ENCODE data around the gene PDE8B. TPM values are rescaled to one million over a fixed set of nuclear protein-coding genes. Genes with fewer than 3 reads are reported as not detected.

PDE8B gene
- total and polyA plus RNA-seq, 4 donors: 0.19 to 0.82 (median 0.49) TPM

DNA sequence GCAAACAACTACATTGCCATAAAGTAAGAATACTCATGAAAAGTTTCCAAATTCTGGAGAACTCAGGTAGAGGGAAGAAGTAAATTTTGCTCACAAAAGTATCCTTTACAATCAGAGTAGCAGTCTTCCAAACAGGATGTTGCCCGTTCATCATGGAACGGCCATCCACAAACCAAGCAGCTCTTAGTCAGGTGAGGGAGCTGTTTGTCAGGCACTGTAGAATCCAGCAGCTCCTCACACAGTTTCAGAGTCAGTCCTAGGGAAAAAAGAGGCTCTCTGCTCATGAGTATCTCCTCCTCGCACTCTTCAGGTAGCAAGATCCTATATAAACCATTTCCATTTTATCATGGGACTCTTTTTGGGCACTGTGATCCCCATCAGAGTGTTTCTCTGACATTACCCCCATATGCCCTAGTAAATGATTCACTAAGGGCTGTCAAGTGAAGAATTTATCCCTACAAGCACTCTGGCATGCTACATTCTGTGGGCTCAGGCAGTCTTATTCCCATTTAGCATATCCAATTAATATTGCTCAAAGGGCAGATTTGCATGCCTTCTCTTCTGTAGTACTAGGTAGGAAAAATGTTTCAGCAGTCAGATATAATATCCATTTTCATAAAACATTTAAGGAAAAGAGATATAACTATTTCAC lies 183.7 kb downstream of the PDE8B start:
- no peaks in the 10 kb centered on the region for H3K9me3 ChIP-seq (ENCODE audit: control insufficient read depth in 4 of 4, low read length in 3 of 4)
- no peaks in the 10 kb centered on the region for H3K36me3 ChIP-seq (ENCODE audit: control insufficient read depth in 4 of 4, insufficient read depth in 3 of 4, low read depth in 1 of 4, low read length in 3 of 4)
- DNase-seq (ENCODE audit: low spot score): no peak
- H3K4me1 ChIP-seq (ENCODE audit: control insufficient read depth in 4 of 4, insufficient read depth in 4 of 4, low read length in 3 of 4): peaks cover 0 to 15% (median 8%) of the 10 kb centered on the region in 4 donors
- H3K4me3 ChIP-seq (ENCODE audit: low read depth in 1 of 3, low read length in 3 of 3): no peak overlapping the region
- H3K27ac ChIP-seq (ENCODE audit: low read depth in 1 of 2, low read length in 2 of 2): no peak overlapping the region
- H3K27me3 ChIP-seq (ENCODE audit: control insufficient read depth in 4 of 4, insufficient read depth in 4 of 4, low read length in 3 of 4): no peaks in the 10 kb centered on the region
- 79% methylated on average over 3 of the region's 3 CpGs for WGBS
- no peak overlapping the region for H3K9ac ChIP-seq (ENCODE audit: low read depth in 1 of 2, low read length in 2 of 2)
- peak in 1 of 2 donors; percentile 7 for TF ChIP-seq RAD21 (IDR thresholded peaks at IDR 0.05)
- TF ChIP-seq TAF1 (conservative IDR thresholded peaks at IDR 0.05): no peak

DNA sequence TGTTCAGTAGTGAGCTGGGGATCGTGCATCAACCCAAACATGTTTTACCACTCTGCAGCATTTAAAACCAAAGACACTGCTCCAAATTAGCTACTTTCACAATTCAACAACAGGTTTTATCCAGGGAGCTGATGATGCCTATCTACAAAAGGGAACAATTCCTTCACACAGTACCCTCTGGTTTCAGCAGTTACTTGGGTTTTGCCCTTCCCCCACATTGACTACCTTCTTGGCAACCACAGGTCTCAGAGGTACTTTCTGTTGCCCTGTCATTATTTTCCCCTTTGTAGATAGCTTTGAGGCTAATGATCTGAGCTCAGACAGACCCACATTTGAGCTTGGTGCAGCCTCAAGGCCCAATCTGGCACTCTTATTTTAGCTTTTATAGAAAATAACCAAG lies 185.5 kb downstream of the PDE8B start:
- Histone ChIP-seq H3K27ac (ENCODE audit: low read depth in 1 of 2, low read length in 2 of 2) (no peak overlapping the region), H3K27me3 (ENCODE audit: control insufficient read depth in 4 of 4, insufficient read depth in 4 of 4, low read length in 3 of 4) (no peaks in the 10 kb centered on the region), H3K4me3 (ENCODE audit: low read depth in 1 of 3, low read length in 3 of 3) (no peak overlapping the region), H3K9ac (ENCODE audit: low read depth in 1 of 2, low read length in 2 of 2) (no peak overlapping the region), H3K36me3 (ENCODE audit: control insufficient read depth in 4 of 4, insufficient read depth in 3 of 4, low read depth in 1 of 4, low read length in 3 of 4) (no peaks in the 10 kb centered on the region), H3K4me1 (ENCODE audit: control insufficient read depth in 4 of 4, insufficient read depth in 4 of 4, low read length in 3 of 4) (peaks cover 0 to 8% (median 1%) of the 10 kb centered on the region in 4 donors), H3K9me3 (ENCODE audit: control insufficient read depth in 4 of 4, low read length in 3 of 4) (no peaks in the 10 kb centered on the region)
- DNase-seq (ENCODE audit: low spot score): no peak
- TF ChIP-seq HNF4G (IDR thresholded peaks at IDR 0.05) (no peak), FOXA2 (IDR thresholded peaks at IDR 0.05) (no peak), RAD21 (IDR thresholded peaks at IDR 0.05) (no peak), SP1 (IDR thresholded peaks at IDR 0.05) (no peak), NR2F2 (IDR thresholded peaks at IDR 0.05) (no peak)
- TF ChIP-seq, protein P1, sequence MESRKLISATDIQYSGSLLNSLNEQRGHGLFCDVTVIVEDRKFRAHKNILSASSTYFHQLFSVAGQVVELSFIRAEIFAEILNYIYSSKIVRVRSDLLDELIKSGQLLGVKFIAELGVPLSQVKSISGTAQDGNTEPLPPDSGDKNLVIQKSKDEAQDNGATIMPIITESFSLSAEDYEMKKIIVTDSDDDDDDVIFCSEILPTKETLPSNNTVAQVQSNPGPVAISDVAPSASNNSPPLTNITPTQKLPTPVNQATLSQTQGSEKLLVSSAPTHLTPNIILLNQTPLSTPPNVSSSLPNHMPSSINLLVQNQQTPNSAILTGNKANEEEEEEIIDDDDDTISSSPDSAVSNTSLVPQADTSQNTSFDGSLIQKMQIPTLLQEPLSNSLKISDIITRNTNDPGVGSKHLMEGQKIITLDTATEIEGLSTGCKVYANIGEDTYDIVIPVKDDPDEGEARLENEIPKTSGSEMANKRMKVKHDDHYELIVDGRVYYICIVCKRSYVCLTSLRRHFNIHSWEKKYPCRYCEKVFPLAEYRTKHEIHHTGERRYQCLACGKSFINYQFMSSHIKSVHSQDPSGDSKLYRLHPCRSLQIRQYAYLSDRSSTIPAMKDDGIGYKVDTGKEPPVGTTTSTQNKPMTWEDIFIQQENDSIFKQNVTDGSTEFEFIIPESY (IDR thresholded peaks at IDR 0.05): no peak
- 88% methylated on average over 1 of the region's 1 CpG for WGBS

DNA sequence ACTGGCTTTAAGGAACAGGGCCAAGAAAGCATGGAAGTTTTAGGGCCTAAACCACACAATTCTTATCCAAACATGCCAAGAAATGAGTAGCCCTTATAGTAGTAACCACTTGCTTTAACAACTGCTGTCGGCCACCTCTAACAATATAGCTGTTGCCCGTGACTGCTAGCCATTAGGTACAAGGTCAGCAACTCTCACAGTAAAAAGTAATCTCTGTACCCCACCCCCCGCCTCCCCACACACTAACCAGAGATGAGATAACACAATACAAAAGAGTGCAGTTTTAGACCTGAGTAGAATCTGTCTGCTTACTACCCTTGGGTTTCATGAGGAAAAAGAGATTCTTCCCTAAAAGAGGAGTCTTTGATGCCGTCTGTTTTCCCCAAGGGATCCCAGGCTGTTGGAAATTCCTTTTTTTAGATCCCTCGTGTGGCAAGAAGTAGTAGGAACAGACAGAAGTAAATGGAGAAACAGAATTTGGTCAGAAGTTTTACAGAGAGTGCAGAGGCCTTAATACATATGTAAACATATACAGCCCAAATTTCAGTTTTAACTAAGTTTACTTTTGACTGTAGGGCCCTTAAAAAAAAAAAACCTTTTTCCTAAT lies 187.3 kb downstream of the PDE8B start:
- TF ChIP-seq, protein P2, sequence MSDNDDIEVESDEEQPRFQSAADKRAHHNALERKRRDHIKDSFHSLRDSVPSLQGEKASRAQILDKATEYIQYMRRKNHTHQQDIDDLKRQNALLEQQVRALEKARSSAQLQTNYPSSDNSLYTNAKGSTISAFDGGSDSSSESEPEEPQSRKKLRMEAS (IDR thresholded peaks at IDR 0.05): no peak
- no peak for TF ChIP-seq RXRA (IDR thresholded peaks at IDR 0.05)
- Histone ChIP-seq H3K27ac (ENCODE audit: low read depth in 1 of 2, low read length in 2 of 2) (no peak overlapping the region), H3K27me3 (ENCODE audit: control insufficient read depth in 4 of 4, insufficient read depth in 4 of 4, low read length in 3 of 4) (no peaks in the 10 kb centered on the region), H3K4me3 (ENCODE audit: low read depth in 1 of 3, low read length in 3 of 3) (no peak overlapping the region), H3K36me3 (ENCODE audit: control insufficient read depth in 4 of 4, insufficient read depth in 3 of 4, low read depth in 1 of 4, low read length in 3 of 4) (no peaks in the 10 kb centered on the region), H3K9me3 (ENCODE audit: control insufficient read depth in 4 of 4, low read length in 3 of 4) (no peaks in the 10 kb centered on the region), H3K4me1 (ENCODE audit: control insufficient read depth in 4 of 4, insufficient read depth in 4 of 4, low read length in 3 of 4) (peaks cover 0 to 5% (median 0%) of the 10 kb centered on the region in 4 donors), H3K9ac (ENCODE audit: low read depth in 1 of 2, low read length in 2 of 2) (no peak overlapping the region)
- WGBS: 86% methylated on average over 5 of the region's 5 CpGs
- no peak for DNase-seq (ENCODE audit: low spot score)

DNA sequence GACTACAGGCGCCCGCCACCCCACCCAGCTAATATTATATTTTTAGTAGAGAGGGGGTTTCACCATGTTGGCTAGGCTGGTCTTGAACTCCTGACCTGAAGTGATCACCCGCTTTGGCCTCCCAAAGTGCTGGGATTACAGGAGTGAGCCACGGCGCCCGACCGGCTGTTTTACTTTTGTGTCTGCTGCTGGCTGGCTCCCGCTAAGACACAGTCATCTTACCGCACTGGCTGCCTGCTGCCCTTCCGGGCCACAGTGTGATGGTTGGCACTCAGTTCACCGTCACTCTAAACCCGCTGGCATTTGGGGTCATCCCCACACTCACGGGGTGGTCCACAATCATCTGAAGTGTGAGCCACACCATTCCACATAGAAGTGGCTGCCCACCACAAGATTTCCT lies 188.0 kb downstream of the PDE8B start:
- Histone ChIP-seq H3K36me3 (ENCODE audit: control insufficient read depth in 4 of 4, insufficient read depth in 3 of 4, low read depth in 1 of 4, low read length in 3 of 4) (no peaks in the 10 kb centered on the region), H3K27me3 (ENCODE audit: control insufficient read depth in 4 of 4, insufficient read depth in 4 of 4, low read length in 3 of 4) (no peaks in the 10 kb centered on the region), H3K4me3 (ENCODE audit: low read depth in 1 of 3, low read length in 3 of 3) (no peak overlapping the region), H3K27ac (ENCODE audit: low read depth in 1 of 2, low read length in 2 of 2) (no peak overlapping the region), H3K9me3 (ENCODE audit: control insufficient read depth in 4 of 4, low read length in 3 of 4) (no peaks in the 10 kb centered on the region), H3K4me1 (ENCODE audit: control insufficient read depth in 4 of 4, insufficient read depth in 4 of 4, low read length in 3 of 4) (peaks cover 0 to 5% (median 0%) of the 10 kb centered on the region in 4 donors), H3K9ac (ENCODE audit: low read depth in 1 of 2, low read length in 2 of 2) (no peak overlapping the region)
- DNase-seq (ENCODE audit: low spot score): no peak
- WGBS: 97% methylated on average over 13 of the region's 13 CpGs
- TF ChIP-seq, protein P3, sequence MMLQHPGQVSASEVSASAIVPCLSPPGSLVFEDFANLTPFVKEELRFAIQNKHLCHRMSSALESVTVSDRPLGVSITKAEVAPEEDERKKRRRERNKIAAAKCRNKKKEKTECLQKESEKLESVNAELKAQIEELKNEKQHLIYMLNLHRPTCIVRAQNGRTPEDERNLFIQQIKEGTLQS (IDR thresholded peaks at IDR 0.05): no peak
- TF ChIP-seq NR2F2 (IDR thresholded peaks at IDR 0.05): no peak
- no peak for TF ChIP-seq RAD21 (IDR thresholded peaks at IDR 0.05)
- TF ChIP-seq, protein P4, sequence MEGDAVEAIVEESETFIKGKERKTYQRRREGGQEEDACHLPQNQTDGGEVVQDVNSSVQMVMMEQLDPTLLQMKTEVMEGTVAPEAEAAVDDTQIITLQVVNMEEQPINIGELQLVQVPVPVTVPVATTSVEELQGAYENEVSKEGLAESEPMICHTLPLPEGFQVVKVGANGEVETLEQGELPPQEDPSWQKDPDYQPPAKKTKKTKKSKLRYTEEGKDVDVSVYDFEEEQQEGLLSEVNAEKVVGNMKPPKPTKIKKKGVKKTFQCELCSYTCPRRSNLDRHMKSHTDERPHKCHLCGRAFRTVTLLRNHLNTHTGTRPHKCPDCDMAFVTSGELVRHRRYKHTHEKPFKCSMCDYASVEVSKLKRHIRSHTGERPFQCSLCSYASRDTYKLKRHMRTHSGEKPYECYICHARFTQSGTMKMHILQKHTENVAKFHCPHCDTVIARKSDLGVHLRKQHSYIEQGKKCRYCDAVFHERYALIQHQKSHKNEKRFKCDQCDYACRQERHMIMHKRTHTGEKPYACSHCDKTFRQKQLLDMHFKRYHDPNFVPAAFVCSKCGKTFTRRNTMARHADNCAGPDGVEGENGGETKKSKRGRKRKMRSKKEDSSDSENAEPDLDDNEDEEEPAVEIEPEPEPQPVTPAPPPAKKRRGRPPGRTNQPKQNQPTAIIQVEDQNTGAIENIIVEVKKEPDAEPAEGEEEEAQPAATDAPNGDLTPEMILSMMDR (IDR thresholded peaks at IDR 0.05; ENCODE audit: low read depth, low read length, missing input control): no peak
